Stimulated activated CD4-positive, alpha-beta T cell treated with anti-CD3 and anti-CD28 coated beads, Interleukin-12 subunit alpha, Interleukin-12 subunit beta, amount 100 ng/mL, for 48 hours (primary cell): Measurements from ENCODE around the gene TAMALIN.

ENCODE experiments used
- DNase-seq, 3 donors: peaks; one replicate each; pipeline ENCODE4 v3.0.0-alpha.2; 2020; ENCODE audit warnings: low read depth in 2 of 3, low spot score in 1 of 3

The TAMALIN gene

GRCh38 chr12:52013626-52014310 is 7.0 kb downstream of the TAMALIN start:
- DNase-seq, result no peak

- no peak for DNase-seq
Measured at GRCh38 chr12:52014567-52015530, 8.1 kb downstream of the TAMALIN start.

GRCh38 chr12:52015532-52016041 is 8.8 kb downstream of the TAMALIN start:
- no peak for DNase-seq

GRCh38 chr12:52018433-52019112 is 11.8 kb downstream of the TAMALIN start:
- DNase-seq, result no peak

GRCh38 chr12:52019113-52019770 is 12.5 kb downstream of the TAMALIN start:
- no peak for DNase-seq

GRCh38 chr12:52020539-52021336 is 14.0 kb downstream of the TAMALIN start:
- peak in 2 of 3 donors; percentile 37 to 52 for DNase-seq

GRCh38 chr12:52022841-52023181 is 16.1 kb downstream of the TAMALIN start:
- no peak for DNase-seq

- peak; percentile 86 to 93 (median 92) for DNase-seq
Measured at GRCh38 chr12:52023182-52023975, 16.6 kb downstream of the TAMALIN start.

GRCh38 chr12:52023976-52024688 is 17.4 kb downstream of the TAMALIN start:
- no peak for DNase-seq

GRCh38 chr12:52024845-52025230 is 18.1 kb downstream of the TAMALIN start:
- DNase-seq, result peak; percentile 40 to 67 (median 51)

- no peak for DNase-seq
Measured at GRCh38 chr12:52026263-52026662, 19.5 kb downstream of the TAMALIN start.

- no peak for DNase-seq
Measured at GRCh38 chr12:52027085-52027843, 20.5 kb downstream of the TAMALIN start.

GRCh38 chr12:52029685-52030084 is 22.9 kb downstream of the TAMALIN start:
- DNase-seq, result no peak

- no peak for DNase-seq
Measured at GRCh38 chr12:52032446-52032803, 25.7 kb downstream of the TAMALIN start.

GRCh38 chr12:52032804-52033445 is 26.2 kb downstream of the TAMALIN start:
- peak; percentile 84 to 90 (median 84) for DNase-seq

GRCh38 chr12:52033446-52034140 is 26.8 kb downstream of the TAMALIN start:
- no peak for DNase-seq

- no peak for DNase-seq
Measured at GRCh38 chr12:52035190-52035589, 28.4 kb downstream of the TAMALIN start.
